Activated T-cell treated with anti-CD3 and anti-CD28 coated beads for 48 hours (primary cell): ENCODE results near the gene APCDD1.

Experiments used
- DNase-seq: peaks from one replicate; pipeline ENCODE4 v3.0.0-alpha.2; 2020; ENCODE audit warnings: low read depth

APCDD1 gene

GRCh38 chr18:10432781-10433180 lies 21.7 kb upstream of the APCDD1 start:
- DNase-seq: no peak

GRCh38 chr18:10436160-10436559 lies 18.3 kb upstream of the APCDD1 start:
- DNase-seq: no peak

GRCh38 chr18:10437837-10438236 lies 16.6 kb upstream of the APCDD1 start:
- DNase-seq: no peak

- DNase-seq: no peak
Observed at GRCh38 chr18:10439898-10440297, 14.5 kb upstream of the APCDD1 start.

- DNase-seq: no peak
Observed at GRCh38 chr18:10440884-10441283, 13.6 kb upstream of the APCDD1 start.

- no peak for DNase-seq
Observed at GRCh38 chr18:10441472-10441871, 13.0 kb upstream of the APCDD1 start.

GRCh38 chr18:10442551-10442971 lies 11.9 kb upstream of the APCDD1 start:
- no peak for DNase-seq

- DNase-seq: no peak
Observed at GRCh38 chr18:10443001-10443400, 11.4 kb upstream of the APCDD1 start.

- DNase-seq: no peak
Observed at GRCh38 chr18:10444314-10445006, 10.0 kb upstream of the APCDD1 start.

GRCh38 chr18:10449396-10449795 lies 5.0 kb upstream of the APCDD1 start:
- no peak for DNase-seq

- DNase-seq: no peak
Observed at GRCh38 chr18:10450986-10451385, 3.4 kb upstream of the APCDD1 start.

GRCh38 chr18:10453261-10453805 lies 1.1 kb upstream of the APCDD1 start:
- DNase-seq: no peak

GRCh38 chr18:10454681-10455557 lies 484 bp downstream of the APCDD1 start:
- no peak for DNase-seq

- no peak for DNase-seq
Observed at GRCh38 chr18:10455726-10456453, 1.5 kb downstream of the APCDD1 start.

GRCh38 chr18:10456718-10457117 lies 2.3 kb downstream of the APCDD1 start:
- no peak for DNase-seq

GRCh38 chr18:10457128-10457527 lies 2.7 kb downstream of the APCDD1 start:
- DNase-seq: no peak

GRCh38 chr18:10457767-10458166 lies 3.3 kb downstream of the APCDD1 start:
- no peak for DNase-seq

- DNase-seq: no peak
Observed at GRCh38 chr18:10458691-10459090, 4.3 kb downstream of the APCDD1 start.

- no peak for DNase-seq
Observed at GRCh38 chr18:10459587-10459986, 5.2 kb downstream of the APCDD1 start.

GRCh38 chr18:10460414-10461018 lies 6.1 kb downstream of the APCDD1 start:
- no peak for DNase-seq

GRCh38 chr18:10461989-10462388 lies 7.6 kb downstream of the APCDD1 start:
- no peak for DNase-seq

GRCh38 chr18:10462597-10462996 lies 8.2 kb downstream of the APCDD1 start:
- no peak for DNase-seq
